Neuronal stem cell (in vitro differentiated cells): ENCODE measurements around the gene SLCO2A1.

Experiments
- DNase-seq: peaks from one replicate; pipeline ENCODE4 v3.0.0-alpha.2; 2013; ENCODE audit warnings: low spot score
- H2AFZ ChIP-seq: one replicate; pipeline ENCODE4 v1.6.1; 2013; ENCODE audit warnings: mild to moderate bottlenecking, low read length, inconsistent platforms
- H2AK5ac ChIP-seq: 2 replicates; pipeline ENCODE4 v1.6.1; 2013; ENCODE audit warnings: low read depth, mild to moderate bottlenecking, inconsistent platforms, low read length, moderate library complexity, mixed read lengths
- H2BK120ac ChIP-seq: 2 replicates; pipeline ENCODE4 v1.6.1; 2013; ENCODE audit warnings: low read depth, mild to moderate bottlenecking, inconsistent platforms, low read length, moderate library complexity, mixed read lengths
- H2BK12ac ChIP-seq: one replicate; pipeline ENCODE4 v1.6.1; 2013; ENCODE audit warnings: low read length, inconsistent platforms
- H2BK15ac ChIP-seq: 2 replicates; pipeline ENCODE4 v1.6.1; 2013; ENCODE audit warnings: mild to moderate bottlenecking, low read length, inconsistent platforms, mixed read lengths
- H2BK5ac ChIP-seq: one replicate; pipeline ENCODE4 v1.6.1; 2013; ENCODE audit warnings: inconsistent platforms, mild to moderate bottlenecking, low read length, moderate library complexity
- H3K14ac ChIP-seq: one replicate; pipeline ENCODE4 v1.6.1; 2013; ENCODE audit warnings: low read length, inconsistent platforms
- H3K18ac ChIP-seq: 2 replicates; pipeline ENCODE4 v1.6.1; 2013; ENCODE audit warnings: low read length, inconsistent platforms
- H3K23ac ChIP-seq: 2 replicates; pipeline ENCODE4 v1.6.1; 2013; ENCODE audit warnings: low read depth, mild to moderate bottlenecking, mixed read lengths, low read length, inconsistent platforms; ENCODE audit not compliant: poor library complexity
- H3K27ac ChIP-seq: replicated peaks from 3 replicates; pipeline ENCODE4 v1.5.1; 2013; ENCODE audit warnings: low read length, inconsistent platforms
- H3K27me3 ChIP-seq, 3 experiments: 2 replicates each; pipeline ENCODE4 v1.6.1; 2013; ENCODE audit warnings: low read length in 3 of 3, mild to moderate bottlenecking in 2 of 3, inconsistent platforms in 1 of 3, low read depth in 1 of 3, mixed read lengths in 1 of 3, moderate library complexity in 1 of 3; ENCODE audit not compliant: control insufficient read depth in 3 of 3, insufficient read depth in 3 of 3
- H3K36me3 ChIP-seq, 2 donors: replicated peaks in 1 of 2; 2 replicates each; pipeline ENCODE4 v1.6.1; 2013; ENCODE audit warnings: low read length in 2 of 2; ENCODE audit not compliant: control insufficient read depth in 2 of 2, insufficient read depth in 2 of 2
- H3K4ac ChIP-seq: 2 replicates; pipeline ENCODE4 v1.6.1; 2013; ENCODE audit warnings: inconsistent platforms, mild to moderate bottlenecking, low read length, moderate library complexity
- H3K4me1 ChIP-seq, 2 donors: 1 replicate in 1 of 2; 2 replicates in 1 of 2; pipeline ENCODE4 v1.6.1; 2013; ENCODE audit warnings: low read length in 2 of 2, low read depth in 1 of 2; ENCODE audit not compliant: control insufficient read depth in 2 of 2, insufficient read depth in 1 of 2
- H3K4me2 ChIP-seq: one replicate; pipeline ENCODE4 v1.6.1; 2013; ENCODE audit warnings: mild to moderate bottlenecking, low read length, inconsistent platforms; ENCODE audit not compliant: insufficient read depth, poor library complexity, severe bottlenecking
- H3K4me3 ChIP-seq, 2 donors: 2 replicates each; pipeline ENCODE4 v1.5.1; 2013; ENCODE audit warnings: low read length in 2 of 2, mild to moderate bottlenecking in 2 of 2, inconsistent platforms in 1 of 2, moderate library complexity in 1 of 2
- H3K79me1 ChIP-seq: one replicate; pipeline ENCODE4 v1.6.1; 2013; ENCODE audit warnings: low read depth, mild to moderate bottlenecking, inconsistent platforms, low read length, moderate library complexity
- H3K9ac ChIP-seq: one replicate; pipeline ENCODE4 v1.6.1; 2013; ENCODE audit warnings: mild to moderate bottlenecking, low read depth, low read length, inconsistent platforms; ENCODE audit not compliant: poor library complexity
- H3K9me3 ChIP-seq, 2 donors: replicated peaks in 1 of 2; 2 replicates each; pipeline versions ENCODE3 to v1.6.1; 2013; ENCODE audit warnings: low read length in 2 of 2, mild to moderate bottlenecking in 2 of 2, inconsistent platforms in 1 of 2, low read depth in 1 of 2, mixed read lengths in 1 of 2, moderate library complexity in 1 of 2; ENCODE audit not compliant: control insufficient read depth in 2 of 2, insufficient read depth in 1 of 2
- H4K8ac ChIP-seq: one replicate; pipeline ENCODE4 v1.6.1; 2013; ENCODE audit warnings: low read depth, mild to moderate bottlenecking, inconsistent platforms, low read length, moderate library complexity
- H4K91ac ChIP-seq: one replicate; pipeline ENCODE4 v1.6.1; 2013; ENCODE audit warnings: low read length, low read depth, mild to moderate bottlenecking, inconsistent platforms; ENCODE audit not compliant: poor library complexity
- WGBS, 2 donors: extraction: QIAGEN DNeasy Blood & Tissue Kit; methylation state at CpG; one replicate each; pipeline ENCODE4 v1.1.7; 2013; ENCODE audit warnings: missing lambda C conversion rate in 2 of 2, mixed read lengths in 1 of 2; ENCODE audit not compliant: insufficient read length in 2 of 2, insufficient replicate concordance in 1 of 2; ENCODE audit errors: extremely low coverage in 2 of 2; 5-methylcytosine and 5-hydroxymethylcytosine counted together

Gene SLCO2A1

DNA sequence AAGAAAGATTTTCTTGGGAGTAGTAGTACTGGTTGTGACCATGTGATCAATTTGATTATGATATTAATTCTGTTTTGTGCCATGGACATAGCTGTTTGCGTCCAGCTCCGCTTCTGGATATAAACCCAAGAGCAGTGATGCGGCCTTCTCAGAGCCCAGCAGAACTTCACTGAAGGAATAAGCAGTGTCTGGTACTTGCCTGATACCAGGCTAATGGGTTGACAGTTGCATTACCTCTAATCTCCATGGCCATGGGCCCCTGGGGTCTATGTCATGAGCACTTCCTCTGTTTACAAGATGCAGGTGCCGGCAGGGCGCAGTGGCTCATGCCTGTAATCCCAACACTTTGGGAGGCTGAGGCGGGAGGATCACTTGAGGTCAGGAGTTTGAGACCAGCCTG, 97.7 kb downstream of the SLCO2A1 start:
- Histone ChIP-seq H3K23ac (no peak overlapping the region), H3K9ac (no peak overlapping the region), H3K18ac (no peak overlapping the region), H2BK12ac (no peak overlapping the region), H3K27ac (no peak overlapping the region), H3K14ac (no peak overlapping the region), H2BK120ac (no peak overlapping the region), H3K79me1 (no peaks in the 10 kb centered on the region), H2BK5ac (no peak overlapping the region), H4K8ac (no peak overlapping the region), H2AK5ac (no peak overlapping the region), H3K4ac (no peak overlapping the region), H3K27me3 (peaks cover 0 to 35% (median 11%) of the 10 kb centered on the region in 3 experiments), H3K36me3 (no peaks in the 10 kb centered on the region), H2BK15ac (no peak overlapping the region), H2AFZ (no peak overlapping the region), H4K91ac (no peak overlapping the region), H3K4me2 (no peak overlapping the region), H3K4me1 (peaks cover 0 to 3% of the 10 kb centered on the region in 2 donors), H3K4me3 (no peak overlapping the region), H3K9me3 (no peaks in the 10 kb centered on the region)
- no CpG with 5 or more reads among the region's 6 CpGs for WGBS, 2 donors
- no peak for DNase-seq

DNA sequence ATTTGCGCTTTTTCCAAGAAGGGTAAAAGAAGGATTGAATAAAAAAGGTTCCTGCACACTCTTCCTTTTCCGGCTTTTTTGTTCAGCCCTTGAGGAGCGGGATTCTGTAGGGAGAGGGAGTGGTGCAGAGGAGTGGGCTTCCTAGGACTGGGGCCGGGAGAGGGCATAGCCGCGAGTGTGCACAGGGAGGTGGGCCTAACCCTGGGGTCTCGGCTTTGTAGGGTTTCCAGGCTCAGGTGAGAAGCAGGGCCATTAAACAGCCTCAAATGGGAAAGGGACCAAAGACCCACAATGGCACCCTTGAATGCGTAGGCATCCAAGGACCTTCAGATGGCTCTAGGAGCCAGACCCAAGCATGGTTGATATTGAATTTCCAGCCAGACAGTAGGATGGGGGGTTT, 98.6 kb downstream of the SLCO2A1 start:
- Histone ChIP-seq H3K14ac (no peak overlapping the region), H3K4me2 (no peak overlapping the region), H2BK12ac (no peak overlapping the region), H3K23ac (no peak overlapping the region), H3K18ac (peak overlapping the region; percentile 55), H3K9me3 (no peaks in the 10 kb centered on the region), H3K27ac (no peak overlapping the region), H3K27me3 (peaks cover 0 to 41% (median 13%) of the 10 kb centered on the region in 3 experiments), H2AFZ (no peak overlapping the region), H4K91ac (no peak overlapping the region), H3K36me3 (no peaks in the 10 kb centered on the region), H2AK5ac (peak overlapping the region; percentile 40), H3K4me1 (peaks cover 0 to 3% of the 10 kb centered on the region in 2 donors), H3K9ac (no peak overlapping the region), H4K8ac (peak overlapping the region; percentile 56), H3K79me1 (no peaks in the 10 kb centered on the region), H3K4me3 (no peak overlapping the region), H3K4ac (no peak overlapping the region), H2BK15ac (peak overlapping the region; percentile 28), H2BK5ac (no peak overlapping the region), H2BK120ac (no peak overlapping the region)
- DNase-seq, result no peak
- WGBS, 2 donors, result no CpG with 5 or more reads among the region's 8 CpGs

DNA sequence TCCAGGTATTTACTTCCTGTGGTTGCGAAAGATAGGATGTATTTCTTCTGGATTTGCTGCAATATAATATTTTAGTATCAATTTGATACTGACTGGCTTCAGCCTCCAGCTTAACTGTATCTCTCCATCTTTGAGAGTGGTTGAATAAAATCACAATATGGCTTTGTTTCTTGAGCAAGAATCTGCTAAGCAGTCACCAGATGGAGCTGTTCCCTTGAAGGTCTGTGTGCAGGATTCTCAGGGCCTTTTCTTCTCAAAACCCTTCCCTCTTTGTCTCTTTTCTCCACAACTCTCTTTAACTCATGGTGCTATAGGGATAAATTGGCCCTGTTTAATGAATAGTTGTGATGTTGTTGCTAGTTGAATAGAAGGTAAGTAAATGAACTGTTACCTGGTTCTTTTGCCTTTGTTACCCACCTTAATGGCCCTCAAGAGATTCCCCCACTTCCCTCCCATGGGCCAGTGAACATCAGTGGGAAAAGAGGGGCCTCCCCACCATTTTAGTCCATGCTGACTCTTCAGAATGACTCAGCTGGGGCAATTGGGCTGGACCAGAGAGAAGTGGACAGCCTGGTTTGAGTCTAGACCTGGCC, 99.3 kb downstream of the SLCO2A1 start:
- Histone ChIP-seq H3K79me1 (no peaks in the 10 kb centered on the region), H2BK5ac (no peak overlapping the region), H3K36me3 (no peaks in the 10 kb centered on the region), H3K18ac (no peak overlapping the region), H3K9me3 (no peaks in the 10 kb centered on the region), H3K4me3 (no peak overlapping the region), H2BK12ac (no peak overlapping the region), H3K4me1 (peaks cover 0 to 3% of the 10 kb centered on the region in 2 donors), H3K27me3 (peaks cover 0 to 47% (median 16%) of the 10 kb centered on the region in 3 experiments), H2BK15ac (no peak overlapping the region), H3K27ac (no peak overlapping the region), H3K14ac (no peak overlapping the region), H3K4me2 (no peak overlapping the region), H4K8ac (no peak overlapping the region), H2AK5ac (no peak overlapping the region), H2AFZ (no peak overlapping the region), H4K91ac (no peak overlapping the region), H3K9ac (no peak overlapping the region), H3K23ac (no peak overlapping the region), H3K4ac (no peak overlapping the region), H2BK120ac (no peak overlapping the region)
- no CpG with 5 or more reads among the region's 1 CpG for WGBS, 2 donors
- peak; percentile 44 for DNase-seq

DNA sequence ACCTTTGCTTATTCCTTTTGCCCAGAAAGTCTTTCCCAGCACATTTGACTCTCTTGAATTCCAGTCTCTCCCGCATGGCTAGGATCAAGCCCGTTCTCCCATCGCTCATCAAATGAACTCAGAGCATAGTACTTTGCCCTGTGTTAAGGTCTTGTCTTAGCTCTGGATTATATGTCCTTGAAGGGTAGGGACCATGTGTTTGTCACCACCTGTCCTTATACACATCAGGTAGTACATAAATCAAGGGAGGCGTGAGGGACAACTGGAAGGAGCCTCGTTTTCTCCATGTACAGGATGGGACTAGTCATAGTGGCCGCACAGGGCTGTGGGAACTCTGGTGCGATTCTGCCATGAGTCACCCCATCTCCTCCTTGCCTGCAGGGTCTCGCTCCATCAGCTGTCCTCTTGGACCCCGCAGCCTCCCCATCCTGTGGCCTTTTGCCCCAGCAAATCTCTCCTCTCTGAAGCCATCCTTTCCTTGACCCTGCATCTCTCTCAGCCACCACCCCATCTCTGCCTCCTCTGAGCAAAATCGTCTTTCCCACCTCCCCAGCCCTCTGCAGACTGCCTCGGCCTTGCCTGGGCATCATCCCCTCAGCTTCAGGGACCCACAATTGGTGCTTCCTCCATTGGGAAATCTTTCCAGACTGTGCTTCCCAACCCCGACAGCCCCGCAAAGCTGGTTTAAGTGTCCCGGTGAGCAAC, 100.7 kb downstream of the SLCO2A1 start:
- Histone ChIP-seq H2AK5ac (no peak overlapping the region), H2BK5ac (no peak overlapping the region), H3K14ac (no peak overlapping the region), H2BK120ac (no peak overlapping the region), H3K18ac (no peak overlapping the region), H3K27ac (no peak overlapping the region), H3K4ac (no peak overlapping the region), H2BK12ac (no peak overlapping the region), H3K36me3 (no peaks in the 10 kb centered on the region), H3K27me3 (peaks cover 0 to 50% (median 16%) of the 10 kb centered on the region in 3 experiments), H3K4me1 (peaks cover 0 to 3% of the 10 kb centered on the region in 2 donors), H3K79me1 (no peaks in the 10 kb centered on the region), H4K8ac (no peak overlapping the region), H3K4me3 (no peak overlapping the region), H3K9me3 (no peaks in the 10 kb centered on the region), H2AFZ (no peak overlapping the region), H3K9ac (no peak overlapping the region), H3K4me2 (no peak overlapping the region), H4K91ac (no peak overlapping the region), H2BK15ac (no peak overlapping the region), H3K23ac (no peak overlapping the region)
- no peak for DNase-seq
- no CpG with 5 or more reads among the region's 14 CpGs for WGBS, 2 donors
